Fibroblast of skin of abdomen (primary cell): ENCODE measurements around the gene PPP1R13L.
"Not testable (repeated sequence)": the region's sequence is repeated elsewhere in the genome, so short reads cannot be mapped to it uniquely, and the experiment has no call there.

ENCODE experiments used
- DNase-seq: peaks from one replicate; pipeline ENCODE4 v3.0.0-alpha.2; 2013

Gene PPP1R13L

GRCh38 chr19:45344621-45345505 lies 60.0 kb downstream of the PPP1R13L start:
- no peak for DNase-seq

GRCh38 chr19:45342911-45343310 lies 62.0 kb downstream of the PPP1R13L start:
- DNase-seq = no peak

GRCh38 chr19:45340899-45341453 lies 63.9 kb downstream of the PPP1R13L start:
- no peak for DNase-seq

GRCh38 chr19:45340232-45340898 lies 64.5 kb downstream of the PPP1R13L start, which contains the start of gene KLC3:
TSS of gene KLC3 (plus strand) at chr19:45340750. CDS start at chr19:45345542, 4,792 bp downstream.
- no peak for DNase-seq

GRCh38 chr19:45339629-45340028 lies 65.2 kb downstream of the PPP1R13L start:
- DNase-seq = no peak

- no peak for DNase-seq
Observed at GRCh38 chr19:45336696-45337251, 68.1 kb downstream of the PPP1R13L start.

- not testable (repeated sequence) for DNase-seq
Observed at GRCh38 chr19:45334881-45335280, 70.0 kb downstream of the PPP1R13L start.

- DNase-seq = no peak
Observed at GRCh38 chr19:45333609-45334303, 71.1 kb downstream of the PPP1R13L start.

- no peak for DNase-seq
Observed at GRCh38 chr19:45331411-45331810, 73.5 kb downstream of the PPP1R13L start.
